CD4-positive, alpha-beta T cell treated with Interleukin-4 for 4 hours (primary cell): ENCODE measurements around the gene RASA3.

ENCODE experiments used
- DNase-seq: peaks from one replicate; pipeline ENCODE4 v3.0.0-alpha.2; 2020

RASA3 gene

GRCh38 chr13:114013336-114013735, 119.1 kb downstream of the RASA3 start:
- no peak for DNase-seq

GRCh38 chr13:114012921-114013320, 119.5 kb downstream of the RASA3 start:
- no peak for DNase-seq

- no peak for DNase-seq
These were observed 120.3 kb downstream of the RASA3 start for GRCh38 chr13:114012141-114012540.

- no peak for DNase-seq
These were observed 121.2 kb downstream of the RASA3 start for GRCh38 chr13:114011226-114011625.

- DNase-seq, result no peak
These were observed 121.9 kb downstream of the RASA3 start for GRCh38 chr13:114010401-114011101.

GRCh38 chr13:114009590-114010400, 122.6 kb downstream of the RASA3 start:
- no peak for DNase-seq

GRCh38 chr13:114008964-114009589, 123.3 kb downstream of the RASA3 start:
- no peak for DNase-seq

GRCh38 chr13:114007566-114007965, 124.9 kb downstream of the RASA3 start:
- no peak for DNase-seq

GRCh38 chr13:114005206-114005724, 127.2 kb downstream of the RASA3 start:
- no peak for DNase-seq

GRCh38 chr13:114004420-114005205, 127.8 kb downstream of the RASA3 start:
- DNase-seq, result no peak

- DNase-seq, result no peak
These were observed 129.6 kb downstream of the RASA3 start for GRCh38 chr13:114002771-114003321.

GRCh38 chr13:114002009-114002544, 130.3 kb downstream of the RASA3 start:
- no peak for DNase-seq

GRCh38 chr13:114001331-114002008, 131.0 kb downstream of the RASA3 start:
- DNase-seq, result no peak

- DNase-seq, result no peak
These were observed 132.0 kb downstream of the RASA3 start for GRCh38 chr13:114000151-114001040.

GRCh38 chr13:113999618-113999910, 132.9 kb downstream of the RASA3 start:
- DNase-seq, result no peak

- DNase-seq, result no peak
These were observed 133.4 kb downstream of the RASA3 start for GRCh38 chr13:113998781-113999617.

- no peak for DNase-seq
These were observed 134.3 kb downstream of the RASA3 start for GRCh38 chr13:113997845-113998751.

- no peak for DNase-seq
These were observed 135.3 kb downstream of the RASA3 start for GRCh38 chr13:113996912-113997745.
